ENCODE measurements around the gene ESAM.
A peak's percentile ranks its signal among the peaks of the same experiment; 100 is the strongest.

Gene ESAM

GRCh38 chr11:124762105-124762623 is at the start of gene ESAM:
TSS of gene ESAM (minus strand) at chr11:124762290. CDS start at chr11:124762154, 136 bp downstream.
- DNase-seq (ENCODE audit: low read depth) = no peak

- DNase-seq (ENCODE audit: low read depth) = no peak
These were observed 49.5 kb upstream of the ESAM start for GRCh38 chr11:124811399-124812125.

- no peak for DNase-seq (ENCODE audit: low read depth)
These were observed 45.7 kb upstream of the ESAM start for GRCh38 chr11:124807660-124808270.

GRCh38 chr11:124807201-124807600 is 45.1 kb upstream of the ESAM start:
- DNase-seq (ENCODE audit: low read depth) = no peak

GRCh38 chr11:124804884-124805283 is 42.8 kb upstream of the ESAM start:
- DNase-seq (ENCODE audit: low read depth) = no peak

- DNase-seq (ENCODE audit: low read depth) = no peak
These were observed 39.7 kb upstream of the ESAM start for GRCh38 chr11:124801636-124802312.

- DNase-seq (ENCODE audit: low read depth) = peak; percentile 64
These were observed 38.9 kb upstream of the ESAM start for GRCh38 chr11:124801014-124801413.

- peak; percentile 78 for DNase-seq (ENCODE audit: low read depth)
These were observed 38.3 kb upstream of the ESAM start, which contains the start of gene MSANTD2 for GRCh38 chr11:124800226-124800929. TSS of gene MSANTD2 (minus strand) at chr11:124800406. CDS start at chr11:124800380, 26 bp downstream.

GRCh38 chr11:124799348-124800225 is 37.5 kb upstream of the ESAM start:
- peak; percentile 46 for DNase-seq (ENCODE audit: low read depth)

- DNase-seq (ENCODE audit: low read depth) = peak; percentile 78
These were observed 36.9 kb upstream of the ESAM start for GRCh38 chr11:124798991-124799347.

- no peak for DNase-seq (ENCODE audit: low read depth)
These were observed 34.2 kb upstream of the ESAM start for GRCh38 chr11:124796312-124796711.

- peak; percentile 75 for DNase-seq (ENCODE audit: low read depth)
These were observed 31.6 kb upstream of the ESAM start for GRCh38 chr11:124793466-124794278.

GRCh38 chr11:124791626-124792341 is 29.7 kb upstream of the ESAM start:
- DNase-seq (ENCODE audit: low read depth) = peak; percentile 19

- peak; percentile 46 for DNase-seq (ENCODE audit: low read depth)
These were observed 26.4 kb upstream of the ESAM start for GRCh38 chr11:124788521-124788920.

- DNase-seq (ENCODE audit: low read depth) = no peak
These were observed 22.0 kb upstream of the ESAM start for GRCh38 chr11:124784051-124784450.

- no peak for DNase-seq (ENCODE audit: low read depth)
These were observed 20.9 kb upstream of the ESAM start for GRCh38 chr11:124783002-124783401.

- no peak for DNase-seq (ENCODE audit: low read depth)
These were observed 17.5 kb upstream of the ESAM start for GRCh38 chr11:124779568-124779967.

- DNase-seq (ENCODE audit: low read depth) = peak; percentile 35
These were observed 16.2 kb upstream of the ESAM start for GRCh38 chr11:124778281-124778680.

- DNase-seq (ENCODE audit: low read depth) = no peak
These were observed 15.0 kb upstream of the ESAM start for GRCh38 chr11:124776865-124777645.

Data from ELR (cell line).